Fibroblast of skin of back (primary cell): ENCODE data around the gene PRAMEF26. TPM values are rescaled to one million over a fixed set of nuclear protein-coding genes. Genes with fewer than 3 reads are reported as not detected.
"Not testable (repeated sequence)": the region's sequence is repeated elsewhere in the genome, so short reads cannot be mapped to it uniquely, and the experiment has no call there.

Source experiments
- DNase-seq: peaks from one replicate; pipeline ENCODE4 v3.0.0-alpha.2; 2013
- polyA plus RNA-seq, 2 experiments: library from polyadenylated mRNA; unstranded; fragments of 120-200 nt; gene quantifications; one replicate each; pipeline ENCODE4 v1.2.1, GENCODE V29; 2013; ENCODE audit not compliant: insufficient read length in 2 of 2

The PRAMEF26 gene
- polyA plus RNA-seq (2013, experiment 1 of 2; ENCODE audit: insufficient read length), result not detected
- polyA plus RNA-seq (2013, experiment 2 of 2; ENCODE audit: insufficient read length), result not detected

DNA sequence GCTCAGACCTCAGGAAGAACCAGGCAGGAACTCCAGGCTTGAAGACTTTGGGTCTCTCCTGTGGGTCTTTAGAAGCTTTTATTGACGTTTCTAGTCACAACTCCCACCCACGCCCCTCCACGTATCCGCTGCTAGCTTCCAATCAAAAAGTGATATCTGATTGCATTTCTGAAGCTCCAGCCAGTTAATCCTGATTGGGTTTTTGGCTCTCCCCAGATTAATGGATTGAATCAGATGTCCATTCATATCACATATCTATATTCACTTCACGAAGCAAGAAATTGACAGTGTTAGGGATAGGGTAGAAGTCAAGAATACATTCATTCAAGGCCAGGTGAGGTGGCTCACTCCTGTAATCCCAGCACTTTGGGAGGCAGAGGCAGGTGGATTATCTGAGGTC is at the start of gene PRAMEF26:
Gene PRAMEF26 (minus strand): TSS at position 101 of the 400 bp plus-strand sequence. CDS start 2,914 bp downstream, outside the sequence.
- DNase-seq, result not testable (repeated sequence)

DNA sequence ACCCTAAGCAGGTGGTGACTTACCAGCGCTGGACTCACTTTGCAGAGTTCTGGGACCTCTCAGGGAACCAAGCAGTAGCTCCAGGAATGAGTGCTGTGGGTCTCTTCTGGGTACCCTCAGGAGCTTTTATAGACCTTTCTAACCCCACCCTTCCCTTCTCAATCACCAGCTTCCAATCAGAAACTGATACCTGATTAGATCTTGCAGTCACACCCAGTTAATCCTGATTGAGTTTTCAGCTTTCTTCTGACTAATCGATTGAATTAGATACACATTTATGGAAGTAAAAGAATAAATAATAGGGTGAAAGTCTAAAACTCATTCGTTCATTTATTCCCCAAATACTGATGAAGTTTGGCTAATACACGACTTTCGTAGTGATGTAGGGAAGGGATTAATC is 45.5 kb upstream of the PRAMEF26 start, which contains the start of gene PRAMEF13:
Gene PRAMEF13 (minus strand): TSS at position 101 of the 400 bp plus-strand sequence. CDS start 1,820 bp downstream, outside the sequence.
- DNase-seq, result not testable (repeated sequence)

DNA sequence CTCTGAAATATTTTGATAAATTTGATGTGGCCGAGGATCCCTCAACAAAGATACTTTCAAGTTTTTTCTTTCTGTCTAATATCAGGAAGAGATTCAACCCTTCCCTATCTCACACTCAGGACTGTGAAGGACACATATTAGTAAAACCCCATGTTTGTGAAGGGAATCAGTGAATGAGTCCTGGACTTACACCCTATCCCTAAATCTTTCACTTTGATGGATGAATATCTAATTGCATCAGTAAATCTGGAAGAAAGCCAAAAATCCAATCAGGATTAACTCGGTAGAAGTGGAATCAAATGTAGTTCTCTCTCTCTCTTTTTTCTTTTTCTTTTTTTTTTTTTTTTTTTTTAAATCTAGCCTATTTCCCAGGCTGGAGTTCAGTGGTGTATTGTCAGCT is 15.7 kb upstream of the PRAMEF26 start, which contains the start of gene PRAMEF9:
Gene PRAMEF9 (plus strand): TSS at position 301 of the 400 bp plus-strand sequence. CDS start 3,433 bp downstream, outside the sequence.
- not testable (repeated sequence) for DNase-seq

DNA sequence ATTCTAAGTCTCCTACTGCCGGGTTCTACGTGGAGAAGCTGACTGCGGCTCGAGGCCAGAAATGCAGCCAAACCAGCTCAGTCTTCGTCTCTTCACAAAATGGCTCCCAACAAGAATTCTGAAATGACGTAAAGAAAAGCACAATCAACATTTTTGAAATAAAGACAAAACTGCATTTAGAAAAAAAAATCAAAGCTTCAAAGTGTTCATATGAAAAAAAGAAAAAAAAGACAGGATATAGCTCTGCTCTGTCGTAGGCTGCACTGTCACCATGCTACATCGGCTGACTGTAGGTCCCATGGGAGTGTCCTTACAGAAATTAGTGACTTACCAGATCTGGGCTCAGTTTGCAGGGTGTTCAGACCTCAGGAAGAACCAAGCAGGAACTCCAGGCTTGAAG is 9.7 kb upstream of the PRAMEF26 start, which contains the start of gene HNRNPCL4:
Gene HNRNPCL4 (minus strand): TSS at position 101 of the 400 bp plus-strand sequence. CDS start 164 bp downstream, outside the sequence.
- DNase-seq, result not testable (repeated sequence)

DNA sequence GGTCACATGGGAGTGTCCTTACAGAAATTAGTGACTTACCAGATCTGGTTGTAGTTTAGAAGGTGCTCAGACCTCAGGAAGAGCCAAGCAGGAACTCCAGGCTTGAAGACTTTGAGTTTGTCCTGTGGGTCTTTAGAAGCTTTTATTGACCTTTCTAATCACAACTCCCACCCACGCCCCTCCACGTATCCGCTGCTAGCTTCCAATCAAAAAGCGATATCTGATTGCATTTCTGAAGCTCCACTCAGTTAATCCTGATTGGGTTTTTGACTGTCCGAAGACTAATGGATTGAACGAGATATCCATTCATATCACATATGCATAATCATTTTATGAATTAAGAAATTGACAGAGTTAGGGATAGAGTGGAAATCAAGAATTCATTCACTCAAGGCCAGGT is 39.1 kb downstream of the PRAMEF26 start, which contains the start of gene HNRNPCL2:
Gene HNRNPCL2 (minus strand): TSS at position 101 of the 400 bp plus-strand sequence. CDS start 454 bp downstream, outside the sequence.
- not testable (repeated sequence) for DNase-seq
